Endothelial cell of umbilical vein (primary cell): ENCODE data around the gene ORC1. TPM values are rescaled to one million over a fixed set of nuclear protein-coding genes. Genes with fewer than 3 reads are reported as not detected.

ENCODE experiments used
- BruUV-seq: library from RNA; stranded (reverse); fragments of 400-500 nt; replicated peaks from 2 replicates; lab custom pipeline; 2021; lab: Mats Ljungman, UMichigan
- CTCF ChIA-PET: fragments of 300-600, 350-600 bp; sonication (Branson Sonifier 250); formaldehyde crosslinking; loops from one replicate; lab custom pipeline; 2021; ENCODE audit warnings: antibody characterized with exemption, inconsistent platforms; lab: Charles Lee
- POLR2A ChIA-PET: fragments of 300-600, 350-600 bp; sonication (Branson Sonifier 250); formaldehyde crosslinking; loops from one replicate; lab custom pipeline; 2021; ENCODE audit warnings: antibody characterized with exemption, inconsistent platforms; lab: Charles Lee
- DNase-seq: peaks from one replicate; pipeline ENCODE4 v3.0.0-alpha.2; 2011; ENCODE audit warnings: low read depth, low spot score
- FAIRE-seq: peaks from 2 replicates; lab custom pipeline; 2011; peaks lifted over from hg19 to GRCh38; lab: Jason Lieb, UNC
- H2AFZ ChIP-seq: 2 replicates; pipeline ENCODE4 v1.6.0; 2012; ENCODE audit warnings: low read depth, low read length, control low read depth, inconsistent platforms
- H3K27ac ChIP-seq: 2 replicates; pipeline ENCODE4 v1.5.1; 2011; ENCODE audit warnings: low read depth, mild to moderate bottlenecking, control low read depth, low read length, moderate library complexity; ENCODE audit not compliant: insufficient read depth
- H3K27me3 ChIP-seq, 2 experiments: 2 replicates each; pipeline versions ENCODE4 v1.6.0 to v1.6.1; 2011; ENCODE audit warnings: low read length in 2 of 2, mixed read lengths in 1 of 2; ENCODE audit not compliant: control insufficient read depth in 2 of 2, insufficient read depth in 2 of 2
- H3K36me3 ChIP-seq, 2 experiments: 2 replicates in 1 of 2; 3 replicates in 1 of 2; pipeline ENCODE4 v1.5.1; 2011; ENCODE audit warnings: low read length in 2 of 2, mild to moderate bottlenecking in 1 of 2, moderate library complexity in 1 of 2; ENCODE audit not compliant: control insufficient read depth in 2 of 2, insufficient read depth in 2 of 2; ENCODE audit errors: extremely low read depth in 1 of 2
- H3K4me1 ChIP-seq: 3 replicates; pipeline ENCODE4 v1.5.1; 2011; ENCODE audit warnings: mild to moderate bottlenecking, low read length; ENCODE audit not compliant: control insufficient read depth, insufficient read depth; ENCODE audit errors: extremely low read depth
- H3K4me2 ChIP-seq: 2 replicates; pipeline ENCODE4 v1.6.1; 2011; ENCODE audit warnings: low read length, control low read depth, mixed read lengths; ENCODE audit not compliant: insufficient read depth
- H3K4me3 ChIP-seq, 3 experiments: fragments of 200-600 bp in 1 of 3; sonication (generic), shearing (Covaris generic) in 1 of 3; replicated peaks in 1 of 3; 2 replicates each; pipeline ENCODE4 v1.5.1; 2011 to 2016; ENCODE audit warnings: control low read depth in 3 of 3, low read length in 3 of 3, mild to moderate bottlenecking in 2 of 3, inconsistent platforms in 1 of 3, low read depth in 1 of 3, moderate library complexity in 1 of 3; ENCODE audit not compliant: insufficient read depth in 1 of 3
- H3K79me2 ChIP-seq: 2 replicates; pipeline ENCODE4 v1.6.0; 2012; ENCODE audit warnings: low read length, inconsistent platforms; ENCODE audit not compliant: control insufficient read depth, insufficient read depth
- H3K9ac ChIP-seq: replicated peaks from 2 replicates; pipeline ENCODE3; 2011; ENCODE audit warnings: low read length, control low read depth; ENCODE audit not compliant: insufficient read depth; ENCODE audit errors: extremely low read depth
- H3K9me1 ChIP-seq: replicated peaks from 3 replicates; pipeline ENCODE4 v1.6.0; 2011; ENCODE audit warnings: mild to moderate bottlenecking, low read length; ENCODE audit not compliant: control insufficient read depth, insufficient read depth; ENCODE audit errors: extremely low read depth
- H3K9me3 ChIP-seq: replicated peaks from 2 replicates; pipeline ENCODE4 v1.5.1; 2012; ENCODE audit warnings: low read length, inconsistent platforms; ENCODE audit not compliant: control insufficient read depth, insufficient read depth
- H4K20me1 ChIP-seq: replicated peaks from 2 replicates; pipeline ENCODE3; 2011; ENCODE audit warnings: mild to moderate bottlenecking, low read length; ENCODE audit not compliant: control insufficient read depth, insufficient read depth; ENCODE audit errors: extremely low read depth
- EZH2 ChIP-seq: IDR thresholded peaks from 2 replicates; pipeline ENCODE4 v1.6.1; 2012; ENCODE audit warnings: borderline replicate concordance, low read depth, mild to moderate bottlenecking, moderate library complexity, low read length, inconsistent platforms; ENCODE audit not compliant: severe bottlenecking
- FOS ChIP-seq: IDR thresholded peaks from 2 replicates; pipeline ENCODE4 v1.6.1; 2011; ENCODE audit warnings: mild to moderate bottlenecking, low read length, moderate library complexity, borderline replicate concordance; ENCODE audit not compliant: insufficient read depth
- GATA2 ChIP-seq: IDR thresholded peaks from 2 replicates; pipeline ENCODE4 v1.7.0; 2011; ENCODE audit warnings: low read depth, mild to moderate bottlenecking, moderate library complexity, mixed read lengths, low read length; ENCODE audit not compliant: insufficient read length, insufficient read depth
- JUN ChIP-seq: IDR thresholded peaks from 2 replicates; pipeline ENCODE4 v1.6.1; 2011; ENCODE audit warnings: borderline replicate concordance, low read depth; ENCODE audit not compliant: insufficient read length, insufficient read depth
- MYC ChIP-seq: IDR thresholded peaks from one replicate; pipeline ENCODE4 v1.6.1; 2011; ENCODE audit warnings: mild to moderate bottlenecking, low read depth, low read length
- POLR2A ChIP-seq: IDR thresholded peaks from 2 replicates; pipeline ENCODE4 v1.6.1; 2012; ENCODE audit warnings: low read depth, mild to moderate bottlenecking, control low read depth, low read length
- POLR2AphosphoS5 ChIP-seq: IDR thresholded peaks from 2 replicates; pipeline ENCODE4 v1.6.1; 2012; ENCODE audit warnings: low read depth, mild to moderate bottlenecking, control low read depth, low read length, moderate library complexity; ENCODE audit not compliant: insufficient read depth
- dilution Hi-C: fragments of 300-500 bp; cut with MboI; formaldehyde crosslinking; loops from one replicate; pipeline ENCODE4 v1.15.0; 2019; ENCODE audit warnings: low sequenced_read_pairs; ENCODE audit not compliant: extremely low pct_ligation_motif_present
- intact Hi-C: fragments of 100-400 bp; cut with micrococcal nuclease; formaldehyde crosslinking; loops from one replicate; pipeline ENCODE4 v1.10.0; 2022
- polyA plus RNA-seq, 4 experiments: library from polyadenylated mRNA; depleted of rRNA in 3 of 4; stranded (reverse) in 3 of 4; unstranded in 1 of 4; fragments of >200 nt; gene quantifications; 2 replicates each; pipeline versions ENCODE4 v1.2.1 to v1.2.3, GENCODE V29; 2011 to 2012; ENCODE audit warnings: missing spikeins in 1 of 4
- total RNA-seq: library from RNA; stranded (reverse); gene quantifications from 2 replicates; pipeline ENCODE4 v1.2.3, GENCODE V29; 2021
- TF ChIP-seq, protein P1 (sequence below), 2 donors: IDR thresholded peaks; 1 replicate in 1 of 2; 2 replicates in 1 of 2; pipeline ENCODE4 v1.5.1; 2011; ENCODE audit warnings: low read length in 2 of 2, mild to moderate bottlenecking in 2 of 2, moderate library complexity in 2 of 2, control low read depth in 1 of 2, inconsistent platforms in 1 of 2, low read depth in 1 of 2; ENCODE audit not compliant: insufficient read depth in 1 of 2; ENCODE audit errors: extremely low read depth in 1 of 2

The ORC1 gene
- total and polyA plus RNA-seq, 2 donors (not counting 3 experiments of a cell fraction or from before 2014, with no cell fraction given): 6.5 to 12.0 TPM

DNA sequence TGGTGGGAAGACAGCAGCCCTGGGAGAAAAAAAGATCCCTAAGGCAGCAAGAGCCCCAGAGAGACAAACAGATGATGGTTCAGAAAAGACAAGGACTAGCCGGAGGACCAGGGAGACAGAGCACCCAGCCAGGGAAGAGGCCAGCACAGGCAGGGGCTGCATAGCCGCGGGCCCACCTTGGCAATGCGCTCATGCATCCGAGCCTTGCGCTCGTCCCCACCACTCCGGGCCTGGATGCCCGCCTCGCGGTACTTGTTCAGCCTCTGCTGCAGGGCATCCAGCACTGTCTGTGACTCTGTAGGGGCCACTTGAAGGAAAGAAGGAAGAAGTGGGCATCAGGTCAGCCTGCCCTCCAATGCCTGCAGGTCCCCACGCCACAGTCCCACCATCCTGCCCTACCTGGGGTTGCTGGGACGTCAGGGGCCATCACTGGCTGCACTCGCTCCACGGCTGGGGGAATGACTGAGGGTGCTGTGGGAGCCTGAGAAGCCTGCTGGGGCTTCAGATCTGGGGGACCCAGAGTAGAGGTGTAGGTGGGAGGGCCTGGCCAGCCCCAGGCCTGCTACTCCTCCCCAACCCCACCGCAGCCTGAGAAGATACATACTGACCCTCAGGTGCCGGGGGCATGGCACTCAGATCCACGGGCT is 45.2 kb downstream of the ORC1 start:
- FAIRE-seq: no peak
- Histone ChIP-seq H3K27me3 (no peaks in the 10 kb centered on the region), H3K9me1 (no peaks in the 10 kb centered on the region), H3K27ac (no peak overlapping the region), H3K4me2 (no peak overlapping the region), H4K20me1 (no peaks in the 10 kb centered on the region), H3K4me3 (no peak overlapping the region), H3K4me1 (no peaks in the 10 kb centered on the region), H3K9me3 (no peaks in the 10 kb centered on the region), H3K79me2 (peaks cover 8% of the 10 kb centered on the region), H2AFZ (no peak overlapping the region), H3K36me3 (peaks cover 35 to 84% of the 10 kb centered on the region in 2 experiments), H3K9ac (no peak overlapping the region)
- dilution Hi-C loops (no loop called here), intact Hi-C loops (no loop called here)
- ChIA-PET POLR2A (no interaction called here), CTCF (interaction anchor here (1.5 kb wide), 1 partner anchor 9 kb away, joined by 4 read pairs; no protein-coding TSS in a partner anchor)
- no peak for TF ChIP-seq POLR2A
- no peak for TF ChIP-seq EZH2
- TF ChIP-seq MYC: no peak
- no peak for TF ChIP-seq POLR2AphosphoS5
- TF ChIP-seq, protein P1, sequence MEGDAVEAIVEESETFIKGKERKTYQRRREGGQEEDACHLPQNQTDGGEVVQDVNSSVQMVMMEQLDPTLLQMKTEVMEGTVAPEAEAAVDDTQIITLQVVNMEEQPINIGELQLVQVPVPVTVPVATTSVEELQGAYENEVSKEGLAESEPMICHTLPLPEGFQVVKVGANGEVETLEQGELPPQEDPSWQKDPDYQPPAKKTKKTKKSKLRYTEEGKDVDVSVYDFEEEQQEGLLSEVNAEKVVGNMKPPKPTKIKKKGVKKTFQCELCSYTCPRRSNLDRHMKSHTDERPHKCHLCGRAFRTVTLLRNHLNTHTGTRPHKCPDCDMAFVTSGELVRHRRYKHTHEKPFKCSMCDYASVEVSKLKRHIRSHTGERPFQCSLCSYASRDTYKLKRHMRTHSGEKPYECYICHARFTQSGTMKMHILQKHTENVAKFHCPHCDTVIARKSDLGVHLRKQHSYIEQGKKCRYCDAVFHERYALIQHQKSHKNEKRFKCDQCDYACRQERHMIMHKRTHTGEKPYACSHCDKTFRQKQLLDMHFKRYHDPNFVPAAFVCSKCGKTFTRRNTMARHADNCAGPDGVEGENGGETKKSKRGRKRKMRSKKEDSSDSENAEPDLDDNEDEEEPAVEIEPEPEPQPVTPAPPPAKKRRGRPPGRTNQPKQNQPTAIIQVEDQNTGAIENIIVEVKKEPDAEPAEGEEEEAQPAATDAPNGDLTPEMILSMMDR (IDR thresholded peaks at IDR 0.05; ENCODE audit: extremely low read depth in 1 of 2, insufficient read depth in 1 of 2, low read depth in 1 of 2, low read length in 2 of 2): no peak
- no peak for TF ChIP-seq FOS
- no peak for TF ChIP-seq JUN
- no peak for TF ChIP-seq GATA2
- BruUV-seq: no TSS peak
- DNase-seq: no peak
